HepG2 (cell line): ENCODE results near the gene MIDN. TPM values are rescaled to one million over a fixed set of nuclear protein-coding genes. Genes with fewer than 3 reads are reported as not detected.

Experiments
- ETV5 ChIP-seq: IDR thresholded peaks from 2 replicates; pipeline ENCODE4 v1.6.1; 2018; ENCODE audit warnings: missing biosample characterization, missing genetic modification reagents, inconsistent platforms, borderline replicate concordance
- GABPB1 ChIP-seq: IDR thresholded peaks from 2 replicates; pipeline ENCODE4 v1.6.1; 2016; ENCODE audit warnings: mild to moderate bottlenecking, missing genetic modification reagents, moderate library complexity, missing compliant biosample characterization
- GMEB1 ChIP-seq: sonication (generic); formaldehyde crosslinking; IDR thresholded peaks from 2 replicates; pipeline ENCODE4 v1.5.1; 2020; ENCODE audit warnings: missing genetic modification reagents, mild to moderate bottlenecking, borderline replicate concordance
- HOXA3 ChIP-seq: sonication (generic); formaldehyde crosslinking; IDR thresholded peaks from 2 replicates; pipeline ENCODE4 v1.5.0; 2020; ENCODE audit warnings: missing genetic modification reagents
- NFE2L2 ChIP-seq: fragments of 150-350 bp; IDR thresholded peaks from 2 replicates; pipeline ENCODE4 v1.6.1; 2014; ENCODE audit warnings: low read length
- NFIB ChIP-seq: sonication (generic); formaldehyde crosslinking; IDR thresholded peaks from 2 replicates; pipeline ENCODE4 v1.9.0; 2021; ENCODE audit warnings: missing genetic modification reagents, mild to moderate bottlenecking, borderline replicate concordance
- UBTF ChIP-seq: sonication (generic); formaldehyde crosslinking; IDR thresholded peaks from 2 replicates; pipeline ENCODE4 v1.4.0; 2020; ENCODE audit warnings: mild to moderate bottlenecking, missing genetic modification reagents
- ZNF232 ChIP-seq: sonication (generic); formaldehyde crosslinking; IDR thresholded peaks from 2 replicates; pipeline ENCODE4 v1.4.0; 2020; ENCODE audit warnings: missing genetic modification reagents, borderline replicate concordance
- ZNF407 ChIP-seq: sonication (generic); formaldehyde crosslinking; IDR thresholded peaks from one replicate; pipeline ENCODE4 v1.5.1; 2020; ENCODE audit warnings: mild to moderate bottlenecking, missing genetic modification reagents; ENCODE audit errors: not compliant biosample characterization
- ZNF687 ChIP-seq: sonication (generic); formaldehyde crosslinking; IDR thresholded peaks from 2 replicates; pipeline ENCODE4 v1.5.1; 2020; ENCODE audit warnings: mild to moderate bottlenecking, missing genetic modification reagents, moderate library complexity
- polyA plus RNA-seq, 8 experiments: library from polyadenylated mRNA; depleted of rRNA in 3 of 8; stranded (reverse) in 7 of 8; unstranded in 1 of 8; fragments of >200 nt; fragmentation: Illumina TruSeq in 4 of 8; extraction: Trizol in 4 of 8; gene quantifications; 2 replicates each; pipeline versions ENCODE4 v1.2.1 to v1.2.3, GENCODE V29; 2011 to 2016; ENCODE audit warnings: low read depth in 4 of 8, missing spikeins in 1 of 8, mixed read lengths in 1 of 8; ENCODE audit not compliant: insufficient read depth in 1 of 8
- total RNA-seq, 5 experiments: library from RNA; depleted of rRNA; stranded (reverse); fragments of >200 nt; fragmentation: Illumina TruSeq; extraction: Trizol; gene quantifications; 2 replicates each; pipeline ENCODE4 v1.2.3, GENCODE V29; 2016; ENCODE audit warnings: low read depth in 1 of 5

The MIDN gene
- total and polyA plus RNA-seq, 2 of the 13 experiments (the other 11 are each of a cell fraction or from before 2014, with no cell fraction given): 8.4 to 18.0 TPM

GRCh38 chr19:1287354-1288225, 39.2 kb downstream of the MIDN start (continued):
- TF ChIP-seq GABPB1 (CRISPR knock-in tag) (peak; percentile 35; the same call in 1 of the 2 replicates), ZNF407 (CRISPR knock-in tag) (peak; percentile 27), ZNF687 (peak; percentile 85), GMEB1 (CRISPR knock-in tag) (0 out of 2 replicates have a peak, but pooled peaks have one; percentile 50), NFE2L2 (no peak), ZNF232 (CRISPR knock-in tag) (no peak), UBTF (0 out of 2 replicates have a peak, but pooled peaks have one; percentile 17), HOXA3 (no peak), NFIB (no peak), ETV5 (CRISPR knock-in tag) (no peak)
